ENCODE results near the gene PIEZO1. TPM values are rescaled to one million over a fixed set of nuclear protein-coding genes. Genes with fewer than 3 reads are reported as not detected.

The PIEZO1 gene
- total RNA-seq, 1 experiment from 2014 or later = 71.1 TPM

- H3K23me2 ChIP-seq (ENCODE audit: insufficient read length, low read depth, low read length, poor library complexity, severe bottlenecking) = no peaks in the 10 kb centered on the region
- H3K4me1 ChIP-seq (ENCODE audit: insufficient read depth, low read length) = no peaks in the 10 kb centered on the region
- H3K9me3 ChIP-seq (ENCODE audit: control insufficient read depth, low read depth, low read length) = no peaks in the 10 kb centered on the region
- Mint-ChIP-seq H3K36me3 (ENCODE audit: insufficient read depth in 1 of 3, low read depth in 3 of 3) (no peaks in the 10 kb centered on the region), H3K9me3 (no peaks in the 10 kb centered on the region), H3K4me3 (peak overlapping the region in 1 of 2 experiments; percentile 39; a peak in 2 of 5 replicates), H3K27ac (peak overlapping the region in 2 of 3 experiments; percentile 74 to 78; a peak in 1 of 7 replicates), H3K27me3 (ENCODE audit: low read depth) (no peaks in the 10 kb centered on the region), H3K4me1 (peaks cover 25 to 56% of the 10 kb centered on the region in 2 experiments)
- TF ChIP-seq CTCF (conservative IDR thresholded peaks at IDR 0.05) = no peak
- H3K27ac ChIP-seq (ENCODE audit: insufficient read length, low read depth, low read length) = no peak overlapping the region
- DNase-seq = peak; percentile 93
- H4K20me1 ChIP-seq (ENCODE audit: control insufficient read depth, insufficient read depth, insufficient read length) = no peaks in the 10 kb centered on the region
- no peak overlapping the region for H3K56ac ChIP-seq (ENCODE audit: insufficient read length, low read depth, low read length)
- H3K79me2 ChIP-seq (ENCODE audit: insufficient read depth, low read length) = no peaks in the 10 kb centered on the region; the same call in 1 of the 2 replicates
- no peak overlapping the region for H2AFZ ChIP-seq (ENCODE audit: low read length)
- no peak overlapping the region; the same call in 1 of the 2 replicates for H3K14ac ChIP-seq (ENCODE audit: insufficient read depth, low read length)
- H2BK5ac ChIP-seq (ENCODE audit: insufficient read length, low read length) = no peak overlapping the region
- no peak overlapping the region for H3K4ac ChIP-seq (ENCODE audit: low read depth, low read length)
- no peak overlapping the region for H3K23ac ChIP-seq (ENCODE audit: insufficient read length, low read depth, low read length)
- H2BK12ac ChIP-seq (ENCODE audit: insufficient read length, low read depth, low read length) = no peak overlapping the region
- no peak overlapping the region for H3K18ac ChIP-seq (ENCODE audit: insufficient read length, low read depth, low read length)
- no peaks in the 10 kb centered on the region for H3K79me1 ChIP-seq (ENCODE audit: insufficient read depth, low read depth, low read length, poor library complexity, severe bottlenecking)
- no peaks in the 10 kb centered on the region for H3K27me3 ChIP-seq (ENCODE audit: insufficient read depth, low read length)
- no CpG with 5 or more reads among the region's 30 CpGs for WGBS (ENCODE audit: extremely low coverage, insufficient read length, low lambda C conversion rate)
- H2BK20ac ChIP-seq (ENCODE audit: low read depth, low read length, poor library complexity, severe bottlenecking) = no peak overlapping the region
- H3T11ph ChIP-seq (ENCODE audit: low read length) = no peak overlapping the region
- H3K4me2 ChIP-seq (ENCODE audit: insufficient read depth, insufficient read length, low read length) = no peak overlapping the region
- no peak overlapping the region for H2AK5ac ChIP-seq (ENCODE audit: insufficient read length, low read length)
- H2BK15ac ChIP-seq (ENCODE audit: low read depth, low read length) = no peak overlapping the region
- H3K9ac ChIP-seq (ENCODE audit: extremely low read depth, insufficient read length, low read length) = no peak overlapping the region
- no peak overlapping the region for H4K5ac ChIP-seq (ENCODE audit: insufficient read length, low read depth, low read length)
- no peak overlapping the region for H2BK120ac ChIP-seq (ENCODE audit: low read depth, low read length, poor library complexity, severe bottlenecking)
- no peak overlapping the region for H4K91ac ChIP-seq (ENCODE audit: insufficient read length, low read depth, low read length)
- H4K8ac ChIP-seq (replicated peaks; ENCODE audit: insufficient read length, low read depth, low read length) = no peak overlapping the region
Measured at GRCh38 chr16:88769617-88770460, 15.2 kb downstream of the PIEZO1 start.
